Psoas muscle (tissue), 8 donors: ENCODE results near the gene FPGS. TPM values are rescaled to one million over a fixed set of nuclear protein-coding genes. Genes with fewer than 3 reads are reported as not detected.
A peak's percentile ranks its signal among the peaks of the same experiment; 100 is the strongest.

Experiments used
- ATAC-seq, 4 donors: fragments of 200-7000 bp; cut with Tn5 transposase; one replicate each; pipeline ENCODE4 v1.9.1; 2020; ENCODE audit warnings: moderate library complexity in 3 of 4, mild to moderate bottlenecking in 2 of 4
- DNase-seq, 2 donors: peaks; one replicate each; pipeline ENCODE4 v3.0.0-alpha.2; 2020
- H3K27ac ChIP-seq: fragments of 200-600 bp; one replicate; pipeline ENCODE4 v1.8.0; 2022
- H3K27me3 ChIP-seq, 3 donors: fragments of 200-600 bp in 1 of 3; one replicate each; pipeline versions ENCODE4 v1.6.1 to v1.8.0; 2013 to 2022; ENCODE audit warnings: low read length in 2 of 3, mild to moderate bottlenecking in 2 of 3, moderate library complexity in 1 of 3; ENCODE audit not compliant: insufficient read depth in 3 of 3
- H3K36me3 ChIP-seq, 2 donors: fragments of 200-600 bp in 1 of 2; one replicate each; pipeline versions ENCODE4 v1.6.1 to v1.8.0; 2013 to 2022; ENCODE audit warnings: low read depth in 1 of 2, mild to moderate bottlenecking in 1 of 2, moderate library complexity in 1 of 2; ENCODE audit not compliant: insufficient read depth in 1 of 2
- H3K4me1 ChIP-seq: fragments of 200-600 bp; one replicate; pipeline ENCODE4 v1.8.0; 2022
- H3K4me3 ChIP-seq: fragments of 200-600 bp; one replicate; pipeline ENCODE4 v1.8.0; 2022; ENCODE audit warnings: mild to moderate bottlenecking
- H3K9me3 ChIP-seq: fragments of 200-600 bp; one replicate; pipeline ENCODE4 v1.8.0; 2022
- CTCF ChIP-seq: fragments of 200-600 bp; IDR thresholded peaks from one replicate; pipeline ENCODE4 v1.8.0; 2022; ENCODE audit warnings: antibody characterized with exemption
- WGBS, 3 donors: extraction: QIAGEN DNeasy Blood & Tissue Kit; methylation state at CpG; one replicate each; pipeline versions ENCODE4 v1.1.6 to v1.1.7; 2013; 5-methylcytosine and 5-hydroxymethylcytosine counted together
- intact Hi-C, 2 donors: fragments of 100-400 bp; cut with DNase I; formaldehyde crosslinking; loops; one replicate each; pipeline versions ENCODE4 v1.11.0 to v1.14.2; 2022
- polyA plus RNA-seq, 3 donors: library from polyadenylated mRNA; stranded (reverse); fragments of 200-250 nt; gene quantifications; one replicate each; pipeline ENCODE4 v1.2.3, GENCODE V29; 2013
- total RNA-seq, 4 donors: library from RNA; stranded (reverse); fragmentation: NEBNext Ultra II Directional in 2 of 4; extraction: Animal tissue kit (Norgen Biotek cat#: 25700) in 2 of 4; gene quantifications; one replicate each; pipeline versions ENCODE4 v1.2.1 to v1.2.4, GENCODE V29; 2021 to 2023
- donor health status: healthy with polysubstance abuse.
- donor health status: DM: no; HTN: no; CAD: no; lungs with moderate emphysema.
- donor health status: Bipolar disorder and iron deficiency.
- donor health status: healthy.
- donor health status: DM: yes; HTN: yes; CAD: no.
- donor health status: DM: no; HTN: no; CAD: no.
- donor health status: DM: no; HTN: no; CAD: no.
- donor health status: DM: yes; HTN: yes; CAD: no.

The FPGS gene
- total and polyA plus RNA-seq, 7 donors = 21.9 to 61.9 (median 39.7) TPM

GRCh38 chr9:127771570-127772189 is 31.0 kb upstream of the FPGS start:
- peaks cover 6% of the 10 kb centered on the region for H3K4me1 ChIP-seq
- no peaks in the 10 kb centered on the region for H3K36me3 ChIP-seq
- H3K4me3 ChIP-seq = peak overlapping the region; percentile 73
- ATAC-seq (no peak), DNase-seq (no peak)
- WGBS, 3 donors = 5 to 8% (median 6%) methylated on average over 12 to 19 of the region's 19 CpGs
- peak overlapping the region; percentile 55 for H3K27ac ChIP-seq
- TF ChIP-seq CTCF = no peak
- no peaks in the 10 kb centered on the region for H3K9me3 ChIP-seq
- intact Hi-C loops = no loop called here
- H3K27me3 ChIP-seq = no peaks in the 10 kb centered on the region

GRCh38 chr9:127772603-127773002 is 30.1 kb upstream of the FPGS start:
- Histone ChIP-seq H3K27ac (no peak overlapping the region), H3K27me3 (no peaks in the 10 kb centered on the region), H3K4me3 (no peak overlapping the region), H3K9me3 (no peaks in the 10 kb centered on the region), H3K4me1 (peaks cover 6% of the 10 kb centered on the region), H3K36me3 (no peaks in the 10 kb centered on the region)
- no peak for ATAC-seq
- no peak for DNase-seq
- intact Hi-C loops = no loop called here
- 93 to 95% (median 94%) methylated on average over 5 of the region's 5 CpGs for WGBS, 3 donors
- no peak for TF ChIP-seq CTCF

- H3K36me3 ChIP-seq = no peaks in the 10 kb centered on the region
- no peak for TF ChIP-seq CTCF
- ATAC-seq (no peak), DNase-seq (no peak)
- H3K4me1 ChIP-seq = peaks cover 6% of the 10 kb centered on the region
- H3K27me3 ChIP-seq = no peaks in the 10 kb centered on the region
- no peaks in the 10 kb centered on the region for H3K9me3 ChIP-seq
- H3K4me3 ChIP-seq = no peak overlapping the region
- intact Hi-C loops = no loop called here
- 85 to 87% (median 86%) methylated on average over 3 of the region's 3 CpGs for WGBS, 3 donors
- no peak overlapping the region for H3K27ac ChIP-seq
Measured at GRCh38 chr9:127773272-127773671, 29.4 kb upstream of the FPGS start.

- H3K4me3 ChIP-seq = no peak overlapping the region
- no peak for TF ChIP-seq CTCF
- no peaks in the 10 kb centered on the region for H3K36me3 ChIP-seq
- H3K4me1 ChIP-seq = peaks cover 6% of the 10 kb centered on the region
- 81 to 90% (median 88%) methylated on average over 10 of the region's 10 CpGs for WGBS, 3 donors
- no peak for DNase-seq
- H3K9me3 ChIP-seq = no peaks in the 10 kb centered on the region
- ATAC-seq = no peak
- intact Hi-C loops = no loop called here
- no peaks in the 10 kb centered on the region for H3K27me3 ChIP-seq
- no peak overlapping the region for H3K27ac ChIP-seq
Measured at GRCh38 chr9:127773981-127774380, 28.7 kb upstream of the FPGS start.
